GM18870 (cell line): Measurements from ENCODE around the gene STK33.
A peak's percentile ranks its signal among the peaks of the same experiment; 100 is the strongest.

Experiments used
- ATAC-seq: cut with Tn5 transposase; IDR thresholded peaks from one replicate; pipeline ENCODE4 v1.9.1; 2021; ENCODE audit warnings: moderate library complexity; ENCODE audit not compliant: unreplicated experiment

The STK33 gene

DNA sequence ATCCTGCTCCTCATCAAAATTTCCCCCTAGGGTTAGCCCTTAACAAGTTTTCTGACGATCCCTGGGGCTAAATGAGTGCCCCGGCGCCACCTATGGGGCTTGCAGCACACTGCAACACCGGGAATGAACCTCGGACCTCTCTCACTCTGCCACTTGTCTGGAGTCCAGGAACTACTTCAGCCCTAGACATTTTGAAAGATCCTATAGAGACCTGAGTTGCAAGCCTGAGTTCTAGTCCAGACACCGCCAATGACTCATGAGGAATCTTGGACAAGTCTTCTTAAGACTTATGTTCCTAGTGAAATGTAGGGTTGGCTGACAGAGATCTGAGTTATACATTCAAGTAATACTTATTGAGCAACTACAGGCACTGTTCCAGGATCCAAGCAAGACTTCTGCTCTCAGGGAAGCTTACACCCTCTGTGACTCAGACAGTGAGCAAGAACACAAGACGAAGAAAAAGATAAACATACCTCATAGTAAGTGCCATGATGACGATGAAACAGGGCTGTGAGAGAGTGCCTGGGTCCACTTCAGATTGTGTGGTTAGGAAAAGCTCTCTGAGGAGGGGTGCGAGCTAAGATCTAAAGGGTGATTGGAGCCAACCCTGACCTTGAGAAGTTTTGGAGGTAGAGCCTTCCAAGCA lies 10.2 kb upstream of the STK33 start:
- peak; percentile 55 for ATAC-seq

- ATAC-seq = peak; percentile 9
These were observed 9.7 kb upstream of the STK33 start for GRCh38 chr11:8603696-8604077.

DNA sequence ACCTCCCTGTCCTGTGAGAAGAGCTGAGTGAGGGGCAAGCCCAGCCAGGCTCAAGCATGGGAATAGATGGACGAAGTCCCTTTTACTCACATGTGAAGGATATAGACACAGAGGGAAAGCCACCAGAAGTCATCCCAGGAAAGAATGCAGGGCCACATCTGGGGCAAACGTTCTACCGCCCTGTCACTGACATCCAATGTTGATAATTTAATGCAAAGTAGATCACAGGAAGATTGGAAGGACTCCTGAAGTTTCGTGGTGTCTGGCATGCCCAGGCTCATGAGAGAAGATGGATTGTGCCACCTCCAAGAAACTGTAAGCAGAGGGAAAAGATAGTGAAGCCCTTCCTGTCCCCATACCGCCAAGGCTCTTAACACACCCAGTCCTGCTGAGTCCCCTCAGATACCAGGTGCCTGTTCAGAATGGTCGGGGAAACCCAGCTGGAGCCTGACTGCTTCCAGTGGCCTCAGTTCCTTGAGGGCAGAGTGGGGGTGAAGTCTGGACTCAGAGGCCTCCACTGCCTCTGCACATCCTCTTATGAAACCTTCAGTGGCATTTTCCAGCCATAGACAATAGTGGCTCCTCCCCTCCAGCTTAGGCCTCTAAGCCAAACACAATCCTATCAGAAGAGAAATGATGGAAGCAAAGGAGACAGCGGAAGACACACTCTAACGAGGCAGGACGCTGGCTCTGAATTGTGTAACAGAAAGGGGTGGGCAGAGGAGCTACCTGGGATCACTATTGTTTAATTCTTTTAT lies 7.5 kb upstream of the STK33 start:
- no peak for ATAC-seq

DNA sequence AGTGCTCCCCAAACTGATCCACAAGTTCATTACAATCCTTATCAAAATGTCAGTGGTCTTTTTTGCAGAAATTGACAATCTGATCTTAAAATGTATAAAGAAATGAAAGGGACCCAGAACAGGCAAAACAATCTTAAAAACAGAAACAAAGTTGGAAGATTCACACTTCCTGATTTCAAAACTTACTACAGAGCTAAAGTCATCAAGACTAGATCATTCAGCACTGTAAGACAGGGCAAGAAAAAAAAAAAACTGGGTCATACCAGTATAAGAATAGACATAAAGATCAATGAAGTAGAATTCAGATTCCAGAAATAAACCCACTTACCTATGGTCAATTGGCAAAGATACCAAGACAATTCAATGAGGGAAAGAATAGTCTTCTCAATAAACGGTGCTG lies 4.5 kb upstream of the STK33 start:
- ATAC-seq = no peak

DNA sequence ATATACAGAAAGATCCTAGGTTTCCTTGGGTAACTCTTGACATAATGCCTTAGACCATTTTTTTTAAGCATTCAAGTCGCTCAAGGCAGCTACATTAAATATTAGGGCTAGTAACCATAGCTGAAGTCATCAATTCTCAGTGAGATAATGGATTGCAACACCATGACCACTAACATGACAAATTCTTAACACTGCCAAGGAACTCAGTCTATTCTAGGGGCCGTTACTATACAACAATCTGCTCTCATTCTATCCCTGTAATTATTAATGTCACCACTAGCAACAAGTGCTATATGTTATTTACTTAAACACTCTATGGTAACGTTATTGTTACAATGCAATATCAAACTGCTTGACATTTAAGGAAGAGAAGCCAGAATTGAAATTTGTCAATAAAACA lies 3.2 kb upstream of the STK33 start:
- ATAC-seq = no peak

- ATAC-seq = no peak
These were observed 2.5 kb upstream of the STK33 start for GRCh38 chr11:8596504-8597046.

DNA sequence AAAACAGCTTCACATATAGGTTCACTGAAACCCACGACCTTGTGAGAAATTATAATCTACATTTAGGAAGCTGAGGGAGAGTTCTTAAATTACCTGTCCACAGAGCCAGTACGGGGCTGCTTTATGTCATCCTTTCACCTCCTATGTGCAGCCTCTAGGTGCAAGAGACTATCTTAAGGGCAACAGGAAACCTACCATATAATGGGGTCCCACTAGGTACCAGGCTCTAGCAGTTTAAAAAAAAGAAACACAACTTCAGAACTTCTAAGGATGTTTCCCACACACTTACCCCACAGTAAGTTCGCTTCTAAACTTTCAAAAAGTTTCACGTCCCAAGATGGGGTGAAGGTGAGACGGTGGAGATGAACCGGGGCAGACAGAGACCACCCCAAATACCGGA lies 573 bp downstream of the STK33 start:
- ATAC-seq = no peak

DNA sequence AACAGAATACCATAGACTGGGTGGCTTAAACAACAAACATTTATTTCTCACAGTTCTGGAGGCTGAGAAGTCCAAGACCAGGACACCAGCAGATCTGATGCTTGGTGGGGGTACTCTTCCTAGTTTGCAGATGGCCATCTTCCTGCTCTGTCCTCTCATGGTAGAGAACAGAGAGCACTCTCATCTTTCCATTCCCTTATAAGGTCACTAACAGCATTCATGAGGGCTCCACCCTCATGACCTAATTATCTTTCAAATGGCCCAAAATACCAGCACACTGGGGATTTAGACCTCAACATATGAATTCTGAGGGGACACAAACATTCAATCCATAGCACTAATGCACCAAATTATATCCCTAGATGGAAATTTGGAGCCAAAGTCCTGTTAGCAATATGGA lies 6.1 kb downstream of the STK33 start:
- ATAC-seq = no peak

GRCh38 chr11:8586805-8587204 lies 7.2 kb downstream of the STK33 start:
- ATAC-seq = no peak

GRCh38 chr11:8586184-8586583 lies 7.8 kb downstream of the STK33 start:
- ATAC-seq = no peak

DNA sequence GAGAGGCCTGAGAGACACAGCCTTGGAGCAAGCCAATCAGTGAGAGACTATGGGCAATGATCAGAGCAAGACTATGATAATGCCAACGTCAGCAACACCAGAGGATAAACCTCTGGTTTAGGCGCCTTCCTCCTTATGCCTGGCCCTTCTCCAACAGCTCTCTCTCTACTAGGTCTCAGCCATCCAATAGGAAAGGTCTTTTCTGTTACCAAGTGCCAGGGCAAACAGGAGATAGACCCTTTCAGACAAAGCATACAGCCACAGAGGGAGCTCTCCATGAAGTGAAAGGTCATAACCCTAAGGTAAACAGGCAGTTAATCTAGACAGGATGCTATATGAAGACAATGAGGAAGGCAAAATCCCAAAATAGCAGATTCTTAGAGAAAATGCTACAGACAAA lies 9.5 kb downstream of the STK33 start:
- no peak for ATAC-seq

GRCh38 chr11:8584082-8584481 lies 9.9 kb downstream of the STK33 start:
- no peak for ATAC-seq

- no peak for ATAC-seq
These were observed 12.7 kb downstream of the STK33 start for GRCh38 chr11:8581300-8581699.

DNA sequence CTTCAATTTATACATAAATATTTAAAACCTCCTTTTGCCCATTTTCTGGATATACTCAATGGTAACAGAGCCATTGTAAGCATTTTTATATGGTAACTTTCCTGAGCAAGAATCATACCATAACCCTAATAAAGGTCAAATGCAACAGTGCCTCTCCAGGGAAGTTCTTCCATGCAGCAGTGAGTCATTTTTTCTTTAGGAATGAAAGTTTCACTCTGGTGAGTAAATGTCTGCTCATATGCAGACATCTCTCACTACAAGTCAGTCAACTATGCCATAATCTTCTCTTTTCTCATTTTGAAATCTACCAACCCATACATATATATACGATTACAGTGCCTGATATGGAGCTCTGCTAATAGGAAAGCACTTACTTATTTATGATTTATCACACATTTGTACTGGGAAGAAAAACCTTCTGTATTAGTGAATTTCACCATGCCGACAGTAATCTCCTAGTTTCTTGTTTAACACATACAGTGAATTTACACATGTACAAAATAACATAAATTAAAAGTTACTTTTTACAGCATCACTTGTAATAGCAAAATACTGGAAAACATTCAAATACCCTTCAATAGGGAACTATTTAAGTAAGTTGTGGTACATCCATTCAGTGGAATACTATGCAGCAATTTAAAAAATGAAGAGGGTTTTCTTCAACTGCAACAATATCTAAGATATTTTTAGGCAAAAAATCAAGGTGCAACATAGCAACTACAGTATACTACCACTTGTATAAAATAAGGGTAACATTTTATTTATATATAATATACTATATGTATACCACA lies 16.0 kb downstream of the STK33 start:
- ATAC-seq = no peak

- no peak for ATAC-seq
These were observed 19.2 kb downstream of the STK33 start for GRCh38 chr11:8574798-8575197.

DNA sequence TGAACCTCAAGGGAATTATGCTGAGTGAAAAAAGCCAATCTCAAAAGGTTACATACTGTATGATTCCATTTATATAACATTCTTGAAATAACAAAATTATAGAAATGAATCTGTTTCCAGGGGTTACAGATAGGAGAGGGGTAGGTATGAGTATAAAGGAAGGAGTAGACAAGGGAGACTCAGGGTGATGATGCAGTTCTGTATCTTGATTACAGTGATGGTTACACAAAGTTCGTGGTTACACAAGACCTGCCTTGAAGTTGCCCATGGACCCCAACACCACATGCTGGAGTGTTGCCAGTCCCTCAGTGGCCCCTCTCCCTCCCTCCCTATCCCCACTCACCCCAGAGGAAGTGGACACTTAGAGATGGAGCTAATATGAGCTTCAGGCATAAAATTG lies 20.3 kb downstream of the STK33 start:
- ATAC-seq = no peak

GRCh38 chr11:8567602-8568198 lies 26.3 kb downstream of the STK33 start:
- peak; percentile 55 for ATAC-seq

DNA sequence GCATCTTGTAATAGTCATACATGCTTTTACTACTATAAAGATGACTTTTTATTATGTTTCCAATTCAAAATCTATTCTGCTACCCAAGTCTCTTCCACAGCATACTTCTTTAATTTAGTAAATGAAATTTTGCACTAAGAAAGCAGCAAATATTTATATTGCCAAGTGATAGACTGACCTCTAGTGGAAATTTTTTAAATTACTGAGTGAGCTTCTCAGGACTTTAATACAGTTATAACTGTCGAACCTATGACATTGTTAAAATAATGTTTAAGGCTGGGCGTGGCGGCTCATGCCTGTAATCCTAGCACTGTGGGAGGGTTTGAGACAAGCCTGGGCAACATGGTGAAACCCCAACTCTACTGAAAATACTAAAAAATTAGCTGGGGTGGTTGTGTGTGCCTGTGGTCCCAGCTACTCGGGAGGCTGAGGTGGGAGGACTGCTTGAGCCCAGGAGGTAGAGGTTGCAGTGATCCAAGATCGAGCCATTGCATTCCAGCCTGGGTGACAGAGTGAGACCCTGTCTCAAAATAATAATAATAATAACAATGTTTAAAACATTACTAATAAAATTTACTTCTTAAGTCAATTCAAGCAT lies 27.3 kb downstream of the STK33 start:
- no peak for ATAC-seq

- ATAC-seq = no peak
These were observed 29.5 kb downstream of the STK33 start for GRCh38 chr11:8564526-8564925.

- no peak for ATAC-seq
These were observed 32.6 kb downstream of the STK33 start for GRCh38 chr11:8561461-8561860.

- ATAC-seq = no peak
These were observed 35.6 kb downstream of the STK33 start for GRCh38 chr11:8558436-8558835.
